Measurements from ENCODE around the gene SNTB2.

Gene SNTB2

DNA sequence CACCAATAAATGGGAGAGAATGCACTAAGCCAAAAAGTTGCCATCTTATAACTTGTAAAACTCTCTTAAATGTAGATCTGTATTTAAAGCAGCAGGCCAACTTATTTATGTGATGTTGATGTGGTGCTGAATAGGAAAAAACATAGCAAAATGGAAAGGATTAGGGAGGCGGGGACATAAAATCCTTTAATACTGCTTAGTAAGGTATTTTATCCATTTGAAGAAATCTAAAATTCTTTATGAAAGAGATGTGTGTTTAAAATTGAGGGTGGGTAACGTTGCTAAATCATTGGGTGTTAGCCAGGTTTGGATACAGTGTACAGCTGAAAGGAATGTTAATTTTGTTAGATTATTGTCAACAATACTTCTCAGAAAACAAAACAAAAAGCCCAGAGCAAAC lies 14.3 kb downstream of the SNTB2 start:
- peaks cover 0 to 26% (median 0%) of the 10 kb centered on the region in 10 experiments; a peak in 7 of 20 replicates for H3K4me1 ChIP-seq
- no peaks in the 10 kb centered on the region for H3K27me3 ChIP-seq
- H3K9ac ChIP-seq = no peak overlapping the region
- no peak for TF ChIP-seq Cebpa-rat (IDR thresholded peaks at IDR 0.05)
- no peak overlapping the region for H3K4me2 ChIP-seq
- peaks cover 0 to 21% (median 6%) of the 10 kb centered on the region in 11 experiments; a peak in 7 of 22 replicates for H4K20me1 ChIP-seq
- no peak overlapping the region for H3K4me3 ChIP-seq
- H3K36me3 ChIP-seq = peaks cover 0 to 6% (median 0%) of the 10 kb centered on the region in 11 experiments; a peak in 1 of 22 replicates
- H3K9me3 ChIP-seq (replicated peaks in 1 of 11) = no peaks in the 10 kb centered on the region
- H3K27ac ChIP-seq = no peak overlapping the region

DNA sequence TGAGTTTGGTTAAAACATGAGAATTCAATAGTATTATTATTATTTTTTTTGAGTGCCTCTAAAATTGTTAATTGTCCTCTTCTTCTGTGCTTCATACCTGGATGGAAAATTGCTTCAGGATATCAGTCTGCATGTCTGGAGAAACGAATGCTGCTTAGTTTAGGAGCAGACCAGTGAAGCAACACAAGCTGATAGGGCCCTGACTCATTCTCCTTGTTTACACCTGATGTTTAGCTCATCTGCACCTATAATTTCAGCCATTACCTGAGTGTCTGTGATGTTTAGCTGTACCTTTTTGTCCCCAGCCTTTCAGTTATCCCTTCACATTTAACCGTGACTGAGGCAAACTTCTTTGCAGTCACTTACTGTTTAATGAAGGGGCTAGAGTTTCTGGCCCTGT lies 14.8 kb downstream of the SNTB2 start:
- Histone ChIP-seq H3K4me2 (no peak overlapping the region), H3K9me3 (replicated peaks in 1 of 11) (no peaks in the 10 kb centered on the region), H3K4me3 (no peak overlapping the region), H3K4me1 (peaks cover 0 to 26% (median 0%) of the 10 kb centered on the region in 10 experiments; a peak in 7 of 20 replicates), H4K20me1 (peaks cover 0 to 21% (median 6%) of the 10 kb centered on the region in 11 experiments; a peak in 7 of 22 replicates), H3K27me3 (no peaks in the 10 kb centered on the region), H3K9ac (no peak overlapping the region), H3K27ac (no peak overlapping the region), H3K36me3 (peaks cover 0 to 6% (median 0%) of the 10 kb centered on the region in 11 experiments; a peak in 1 of 22 replicates)
- TF ChIP-seq Cebpa-rat (IDR thresholded peaks at IDR 0.05) = no peak

DNA sequence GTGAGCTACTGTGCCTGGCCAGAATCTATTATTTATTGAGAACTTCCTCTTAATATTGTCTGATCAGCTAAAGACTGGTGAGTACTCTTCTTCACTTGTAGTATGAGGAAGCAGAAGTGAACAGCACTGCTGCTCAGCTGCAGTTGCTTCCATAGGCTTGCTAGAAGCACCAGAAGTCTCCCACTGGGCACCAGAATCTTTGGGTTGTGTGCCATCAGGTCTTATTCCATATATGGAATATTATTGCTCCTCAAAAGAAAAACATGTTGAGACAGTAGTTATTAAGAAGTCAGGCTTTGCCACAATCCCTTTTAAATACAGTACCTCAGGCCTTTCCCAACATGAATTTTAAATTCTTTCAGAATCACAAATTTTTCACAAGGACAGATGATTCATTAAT lies 17.2 kb downstream of the SNTB2 start:
- Histone ChIP-seq H3K27me3 (no peaks in the 10 kb centered on the region), H3K36me3 (peaks cover 0 to 6% (median 0%) of the 10 kb centered on the region in 11 experiments; a peak in 1 of 22 replicates), H3K4me1 (peaks cover 0 to 26% (median 0%) of the 10 kb centered on the region in 10 experiments; a peak in 7 of 20 replicates), H3K9ac (no peak overlapping the region), H3K27ac (no peak overlapping the region), H4K20me1 (peaks cover 0 to 15% (median 6%) of the 10 kb centered on the region in 11 experiments; a peak in 7 of 22 replicates), H3K4me3 (no peak overlapping the region), H3K4me2 (peak overlapping the region in 2 of 11 experiments; percentile 54 to 56; a peak in 4 of 22 replicates), H3K9me3 (replicated peaks in 1 of 11) (no peaks in the 10 kb centered on the region)
- TF ChIP-seq Cebpa-rat (IDR thresholded peaks at IDR 0.05) = no peak

DNA sequence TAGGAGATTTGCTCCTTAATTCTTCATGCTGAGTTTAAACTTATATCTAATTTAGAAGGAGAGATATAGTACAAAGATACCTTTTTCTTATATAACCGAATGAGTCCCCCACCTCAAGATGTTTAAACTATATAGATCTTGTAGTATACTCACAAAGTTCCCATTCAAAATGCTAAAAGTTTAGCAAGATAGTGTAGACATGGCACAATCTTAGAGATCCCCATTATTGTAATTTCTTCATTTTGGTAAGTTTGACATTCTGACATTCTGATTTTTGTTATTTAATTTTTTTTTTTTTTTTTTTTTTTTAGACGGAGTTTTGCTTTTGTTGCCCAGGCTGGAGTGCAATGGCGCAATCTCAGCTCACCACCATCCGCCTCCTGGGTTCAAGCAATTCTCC lies 22.8 kb downstream of the SNTB2 start:
- H3K4me1 ChIP-seq = peaks cover 0 to 13% (median 0%) of the 10 kb centered on the region in 10 experiments; a peak in 5 of 20 replicates
- no peaks in the 10 kb centered on the region for H3K27me3 ChIP-seq
- no peak overlapping the region for H3K4me2 ChIP-seq
- H3K4me3 ChIP-seq = no peak overlapping the region
- peaks cover 0 to 11% (median 0%) of the 10 kb centered on the region in 11 experiments; a peak in 3 of 22 replicates for H3K36me3 ChIP-seq
- H4K20me1 ChIP-seq = peaks cover 0 to 19% (median 1%) of the 10 kb centered on the region in 11 experiments; a peak in 6 of 22 replicates
- no peaks in the 10 kb centered on the region for H3K9me3 ChIP-seq (replicated peaks in 1 of 11)
- H3K27ac ChIP-seq = no peak overlapping the region
- no peak overlapping the region for H3K9ac ChIP-seq
- TF ChIP-seq Cebpa-rat (IDR thresholded peaks at IDR 0.05) = no peak

DNA sequence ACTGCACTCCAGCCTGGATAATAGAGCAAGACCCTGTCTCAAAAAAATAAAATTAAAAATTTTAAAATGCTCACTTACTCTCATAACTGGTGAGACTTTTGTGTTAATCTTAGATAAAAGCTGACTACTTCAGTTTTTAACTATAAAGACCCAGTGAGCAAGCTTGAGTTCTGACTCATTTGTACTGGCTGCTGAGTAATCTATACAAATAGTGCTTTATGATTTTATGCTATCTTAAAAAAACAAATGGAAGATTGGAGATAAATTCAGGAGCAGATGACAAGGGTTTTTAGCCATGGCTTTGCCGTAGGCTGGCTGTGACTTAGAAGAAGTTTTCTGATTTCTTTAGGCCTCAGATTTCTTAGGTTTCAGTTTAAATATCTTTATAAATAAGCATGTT lies 30.5 kb downstream of the SNTB2 start:
- H3K36me3 ChIP-seq = no peaks in the 10 kb centered on the region
- peak overlapping the region in 2 of 11 experiments; percentile 13 to 18; a peak in 2 of 22 replicates for H3K4me2 ChIP-seq
- peaks cover 0 to 32% (median 8%) of the 10 kb centered on the region in 11 experiments; a peak in 10 of 22 replicates for H4K20me1 ChIP-seq
- no peaks in the 10 kb centered on the region for H3K27me3 ChIP-seq
- TF ChIP-seq Cebpa-rat (IDR thresholded peaks at IDR 0.05) = no peak
- no peaks in the 10 kb centered on the region for H3K9me3 ChIP-seq (replicated peaks in 1 of 11)
- H3K4me1 ChIP-seq = peaks cover 0 to 9% (median 0%) of the 10 kb centered on the region in 10 experiments; a peak in 3 of 20 replicates
- no peak overlapping the region for H3K27ac ChIP-seq
- no peak overlapping the region for H3K4me3 ChIP-seq
- 0 out of 22 replicates have a peak overlapping the region, but pooled peaks of 1 of the 11 experiments have one; percentile 7 for H3K9ac ChIP-seq

DNA sequence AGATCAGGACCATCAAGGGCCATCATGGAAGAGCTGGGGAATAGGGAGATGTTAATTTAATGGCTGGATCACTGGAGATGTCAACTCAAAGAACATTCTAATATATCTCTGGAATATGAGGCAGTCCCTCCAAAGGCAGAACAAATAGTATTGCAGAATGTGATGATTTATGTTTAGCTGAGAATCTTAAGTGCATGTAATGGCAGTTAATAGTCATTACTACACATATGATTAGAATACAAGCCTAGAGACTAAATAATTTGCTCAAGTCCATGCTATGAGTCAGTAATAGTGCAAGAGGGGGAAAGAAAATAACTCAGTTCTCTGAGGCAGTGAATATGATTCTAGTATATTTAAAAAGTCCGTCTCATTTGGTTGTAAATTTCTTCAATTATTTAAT lies 32.3 kb downstream of the SNTB2 start:
- TF ChIP-seq Cebpa-rat (IDR thresholded peaks at IDR 0.05) = no peak
- H4K20me1 ChIP-seq = peaks cover 0 to 32% (median 8%) of the 10 kb centered on the region in 11 experiments; a peak in 10 of 22 replicates
- H3K9ac ChIP-seq = no peak overlapping the region
- H3K4me3 ChIP-seq = no peak overlapping the region
- H3K27me3 ChIP-seq = no peaks in the 10 kb centered on the region
- H3K4me1 ChIP-seq = peaks cover 0 to 9% (median 0%) of the 10 kb centered on the region in 10 experiments; a peak in 3 of 20 replicates
- no peak overlapping the region for H3K27ac ChIP-seq
- peaks cover 0 to 6% (median 0%) of the 10 kb centered on the region in 11 experiments; a peak in 3 of 22 replicates for H3K36me3 ChIP-seq
- H3K4me2 ChIP-seq = no peak overlapping the region
- peaks cover 0 to 5% (median 0%) of the 10 kb centered on the region in 11 experiments; a peak in 1 of 22 replicates for H3K9me3 ChIP-seq (replicated peaks in 1 of 11)

DNA sequence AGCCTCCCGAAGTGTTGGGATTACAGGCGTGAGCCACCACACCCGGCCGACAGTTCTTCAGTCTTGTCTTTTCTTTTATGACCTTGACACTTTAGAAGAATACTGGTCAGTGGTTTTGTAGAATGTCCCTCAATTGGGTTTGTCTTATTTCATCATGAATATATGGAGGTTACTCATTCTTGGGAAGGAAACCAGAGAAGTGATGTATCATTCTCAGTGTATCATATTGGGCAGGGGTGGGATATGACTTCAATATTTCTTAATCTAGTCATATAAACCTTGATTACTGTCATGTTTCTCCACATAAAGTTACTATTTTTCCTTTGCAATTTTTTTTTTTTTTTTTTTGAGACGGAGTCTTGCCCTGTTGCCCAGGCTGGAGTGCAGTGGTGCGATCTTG lies 36.9 kb downstream of the SNTB2 start:
- Histone ChIP-seq H3K4me3 (no peak overlapping the region), H3K4me2 (no peak overlapping the region), H3K27me3 (no peaks in the 10 kb centered on the region), H3K9ac (no peak overlapping the region), H4K20me1 (peaks cover 0 to 23% (median 0%) of the 10 kb centered on the region in 11 experiments; a peak in 5 of 22 replicates), H3K4me1 (no peaks in the 10 kb centered on the region), H3K36me3 (peaks cover 0 to 6% (median 0%) of the 10 kb centered on the region in 11 experiments; a peak in 4 of 22 replicates), H3K9me3 (replicated peaks in 1 of 11) (peaks cover 0 to 5% (median 0%) of the 10 kb centered on the region in 11 experiments; a peak in 1 of 22 replicates), H3K27ac (no peak overlapping the region)
- no peak for TF ChIP-seq Cebpa-rat (IDR thresholded peaks at IDR 0.05)

DNA sequence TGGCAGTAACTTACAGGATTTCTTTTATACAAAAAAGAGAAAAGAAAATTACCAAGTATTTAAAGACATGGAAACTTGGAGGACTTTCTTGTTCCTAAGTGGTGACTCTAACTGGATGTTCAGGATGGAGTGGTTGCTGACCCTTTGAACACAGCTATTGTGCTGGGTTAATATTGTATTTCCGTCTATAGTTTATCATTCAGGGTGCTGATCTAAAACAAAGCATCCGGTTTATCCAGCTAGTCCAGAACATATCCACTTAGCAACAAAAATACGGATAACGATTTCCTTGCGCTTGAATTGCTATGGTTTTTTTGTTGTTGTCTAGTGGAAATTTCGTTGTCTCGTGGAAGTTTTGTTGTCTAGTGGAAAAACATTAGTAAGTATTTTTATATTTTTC lies 38.2 kb downstream of the SNTB2 start:
- TF ChIP-seq Cebpa-rat (IDR thresholded peaks at IDR 0.05) = no peak
- Histone ChIP-seq H3K4me3 (no peak overlapping the region), H3K4me1 (no peaks in the 10 kb centered on the region), H4K20me1 (peaks cover 0 to 23% (median 0%) of the 10 kb centered on the region in 11 experiments; a peak in 5 of 22 replicates), H3K36me3 (peaks cover 0 to 6% (median 0%) of the 10 kb centered on the region in 11 experiments; a peak in 4 of 22 replicates), H3K9me3 (replicated peaks in 1 of 11) (peaks cover 0 to 5% (median 0%) of the 10 kb centered on the region in 11 experiments; a peak in 1 of 22 replicates), H3K27me3 (no peaks in the 10 kb centered on the region), H3K27ac (no peak overlapping the region), H3K4me2 (no peak overlapping the region), H3K9ac (no peak overlapping the region)

DNA sequence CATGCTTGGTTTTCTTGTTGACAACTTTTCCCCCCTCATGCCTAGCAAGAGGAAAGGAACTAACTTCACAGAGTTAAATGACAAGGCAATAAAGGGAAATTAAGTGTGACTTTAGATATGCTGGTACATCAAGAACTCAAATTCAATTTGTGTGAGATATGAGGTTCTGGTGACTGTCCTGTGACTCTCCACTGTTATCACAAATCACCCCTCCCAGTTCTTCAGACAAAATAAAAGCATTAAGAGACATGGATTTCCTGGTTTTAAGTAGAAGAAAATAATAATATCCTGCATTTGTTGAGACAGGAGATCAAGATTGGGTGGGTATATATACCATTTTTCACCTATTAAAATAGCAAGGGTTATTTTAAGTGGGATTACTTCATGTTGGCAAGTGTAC lies 46.2 kb downstream of the SNTB2 start:
- Histone ChIP-seq H3K36me3 (peaks cover 0 to 14% (median 2%) of the 10 kb centered on the region in 11 experiments; a peak in 4 of 22 replicates), H3K27me3 (no peaks in the 10 kb centered on the region), H3K4me1 (peaks cover 4 to 15% (median 9%) of the 10 kb centered on the region in 10 experiments; a peak in 11 of 20 replicates), H3K4me3 (no peak overlapping the region), H3K9ac (no peak overlapping the region), H3K9me3 (replicated peaks in 1 of 11) (no peaks in the 10 kb centered on the region), H4K20me1 (peaks cover 0 to 7% (median 0%) of the 10 kb centered on the region in 11 experiments; a peak in 4 of 22 replicates), H3K4me2 (no peak overlapping the region), H3K27ac (no peak overlapping the region)
- no peak for TF ChIP-seq Cebpa-rat (IDR thresholded peaks at IDR 0.05)
